KMS-11 (cell line): Measurements from ENCODE around the gene ZSWIM6.
A peak's percentile ranks its signal among the peaks of the same experiment; 100 is the strongest.

Experiments
- H2AFZ ChIP-seq: fragments of 200-600 bp; sonication (generic); 2 replicates; pipeline ENCODE4 v1.6.1; 2016; ENCODE audit warnings: antibody characterized with exemption, mixed run types, low read depth
- H3K27ac ChIP-seq: fragments of 200-600 bp; sonication (generic); 2 replicates; pipeline ENCODE4 v1.6.1; 2016; ENCODE audit warnings: mild to moderate bottlenecking, mixed run types
- H3K27me3 ChIP-seq: fragments of 200-600 bp; sonication (generic); 2 replicates; pipeline ENCODE4 v1.6.1; 2017; ENCODE audit warnings: mild to moderate bottlenecking, low read depth, mixed run types, moderate library complexity; ENCODE audit not compliant: insufficient read depth
- H3K36me3 ChIP-seq: fragments of 200-600 bp; sonication (generic); 2 replicates; pipeline ENCODE4 v1.6.1; 2017; ENCODE audit warnings: mild to moderate bottlenecking, mixed run types; ENCODE audit not compliant: insufficient read depth
- H3K4me1 ChIP-seq: fragments of 200-600 bp; sonication (generic); 2 replicates; pipeline ENCODE4 v1.6.1; 2016; ENCODE audit warnings: mild to moderate bottlenecking, low read depth, mixed run types; ENCODE audit not compliant: poor library complexity, severe bottlenecking
- H3K4me2 ChIP-seq: fragments of 200-600 bp; sonication (generic); 2 replicates; pipeline ENCODE4 v1.7.0; 2016; ENCODE audit warnings: mild to moderate bottlenecking, mixed run types
- H3K4me3 ChIP-seq: fragments of 200-600 bp; sonication (generic); IDR thresholded peaks from 2 replicates; pipeline ENCODE4 v1.6.1; 2017; ENCODE audit warnings: low read depth, low read length, mixed read lengths; ENCODE audit not compliant: insufficient read depth
- H3K79me2 ChIP-seq: fragments of 200-600 bp; sonication (generic); 2 replicates; pipeline ENCODE4 v1.6.1; 2016; ENCODE audit warnings: low read depth, mixed run types; ENCODE audit not compliant: insufficient read depth
- H3K9ac ChIP-seq: fragments of 200-600 bp; sonication (generic); 2 replicates; pipeline ENCODE4 v1.6.1; 2016; ENCODE audit warnings: mild to moderate bottlenecking, mixed run types
- H4K20me1 ChIP-seq: fragments of 200-600 bp; sonication (generic); 2 replicates; pipeline ENCODE4 v1.6.1; 2016; ENCODE audit warnings: mild to moderate bottlenecking, mixed run types; ENCODE audit not compliant: insufficient read depth
- CTCF ChIP-seq: fragments of 200-600 bp; sonication (generic); conservative IDR thresholded peaks from 2 replicates; pipeline ENCODE4 v1.6.1; 2017; ENCODE audit warnings: low read depth, mild to moderate bottlenecking, antibody characterized with exemption, low read length, moderate library complexity, mixed read lengths

ZSWIM6 gene

DNA sequence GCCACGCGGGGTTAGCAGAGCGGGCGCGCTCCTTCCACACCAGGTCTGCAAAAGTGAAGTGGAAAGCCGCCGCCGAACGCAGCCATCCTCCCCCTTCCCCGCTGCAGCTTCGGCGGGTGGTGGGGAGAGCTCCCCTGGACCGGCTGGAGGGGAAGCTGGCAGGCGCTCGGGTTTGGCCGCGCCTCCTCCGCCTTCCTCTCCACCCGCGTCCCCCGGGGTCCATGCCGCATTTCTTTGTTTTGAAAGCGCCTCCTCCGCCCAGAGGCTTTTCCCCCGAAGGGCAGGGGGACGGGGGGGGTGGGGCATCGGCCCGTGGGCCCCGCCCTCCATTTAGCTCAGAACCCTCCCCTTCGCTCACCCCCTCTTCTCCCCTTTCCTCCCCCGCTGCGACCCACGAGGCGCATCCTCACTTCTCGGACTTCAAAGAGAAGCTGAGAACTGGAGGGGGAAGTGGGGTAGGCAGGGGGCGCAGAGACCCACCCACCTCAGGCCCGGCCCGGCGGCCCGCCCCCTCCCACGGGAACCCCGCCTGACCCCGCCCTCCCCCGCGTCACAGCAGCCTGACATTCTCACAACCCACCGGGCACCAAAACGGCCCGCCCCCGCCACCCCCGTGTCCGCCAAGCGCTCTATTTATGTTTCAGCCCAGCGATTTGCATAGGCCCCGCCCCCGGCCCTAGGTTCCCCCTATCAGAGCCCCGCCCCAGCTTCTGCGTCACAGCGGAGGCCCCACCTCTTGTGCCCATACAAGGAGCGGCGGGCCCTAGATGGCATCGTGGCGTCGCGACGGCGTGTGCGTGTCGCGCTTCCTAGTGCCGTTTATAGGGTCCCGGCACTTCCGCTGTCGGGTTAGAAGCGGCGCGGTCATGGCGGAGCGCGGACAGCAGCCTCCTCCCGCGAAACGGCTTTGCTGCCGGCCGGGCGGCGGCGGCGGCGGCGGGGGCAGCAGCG lies at the start of gene ZSWIM6:
ZSWIM6 (plus strand) TSS at position 852 of the 951 bp plus-strand sequence; CDS start at position 867, 15 bp downstream.
- H3K4me1 ChIP-seq = peaks cover 42% of the 10 kb centered on the region
- H3K9ac ChIP-seq = peak within 1 kb of the TSS; percentile 71; the same call in 1 of the 2 replicates
- H2AFZ ChIP-seq = peak within 1 kb of the TSS; percentile 85
- H3K79me2 ChIP-seq = peaks cover 34% of the 10 kb centered on the region
- no peaks in the 10 kb centered on the region for H3K36me3 ChIP-seq
- peaks cover 17% of the 10 kb centered on the region for H4K20me1 ChIP-seq
- peak within 1 kb of the TSS; percentile 97 for H3K4me2 ChIP-seq
- H3K4me3 ChIP-seq = no peak within 1 kb of the TSS
- TF ChIP-seq CTCF = no peak
- H3K27me3 ChIP-seq = peaks cover 7% of the 10 kb centered on the region; the same call in 1 of the 2 replicates
- peak within 1 kb of the TSS; percentile 57 for H3K27ac ChIP-seq

DNA sequence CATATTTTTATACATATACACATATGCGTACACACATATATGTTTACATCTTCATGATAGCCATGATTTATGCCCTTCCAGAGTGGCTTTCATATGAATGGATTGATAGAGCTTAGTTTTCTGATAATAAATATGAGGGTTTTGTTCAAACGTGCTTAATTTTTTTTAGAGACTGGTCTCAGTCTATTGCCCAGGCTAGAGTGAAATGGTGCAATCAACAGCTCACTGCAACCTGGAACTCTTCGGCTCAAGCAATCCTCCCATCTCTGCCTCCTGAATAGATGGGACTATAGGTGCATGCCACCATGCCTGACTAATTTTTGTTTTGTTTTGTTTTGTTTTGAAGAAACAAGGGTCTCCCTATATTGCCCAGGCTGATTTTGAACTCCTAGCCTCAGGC lies 48.6 kb upstream of the ZSWIM6 start:
- no peaks in the 10 kb centered on the region for H3K36me3 ChIP-seq
- no peak overlapping the region for H3K4me3 ChIP-seq
- no peaks in the 10 kb centered on the region for H3K79me2 ChIP-seq
- TF ChIP-seq CTCF = no peak
- no peaks in the 10 kb centered on the region for H4K20me1 ChIP-seq
- H3K9ac ChIP-seq = no peak overlapping the region
- no peak overlapping the region for H3K27ac ChIP-seq
- no peak overlapping the region for H3K4me2 ChIP-seq
- H2AFZ ChIP-seq = no peak overlapping the region
- H3K27me3 ChIP-seq = no peaks in the 10 kb centered on the region
- peaks cover 19% of the 10 kb centered on the region for H3K4me1 ChIP-seq

DNA sequence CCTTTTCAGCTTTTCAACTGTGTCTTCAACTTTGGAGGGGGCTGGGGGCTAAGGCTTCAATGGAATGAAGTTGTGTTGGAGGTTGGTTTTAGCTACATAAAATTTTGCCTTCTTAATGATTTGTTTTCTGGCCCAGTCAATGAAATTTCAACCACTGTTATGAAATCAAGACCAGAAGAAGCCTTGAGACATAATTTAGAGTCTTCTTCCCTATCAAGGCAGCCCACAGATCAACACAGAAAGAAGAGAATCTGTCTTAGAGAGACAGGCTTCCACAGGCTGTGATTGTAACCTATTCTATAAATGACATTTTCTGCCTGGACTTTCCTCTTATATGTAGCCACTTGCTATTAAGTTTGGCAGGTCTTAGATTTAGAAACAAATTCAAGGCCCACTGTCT lies 46.5 kb upstream of the ZSWIM6 start:
- H4K20me1 ChIP-seq = no peaks in the 10 kb centered on the region
- H3K79me2 ChIP-seq = no peaks in the 10 kb centered on the region
- peaks cover 13% of the 10 kb centered on the region for H3K4me1 ChIP-seq
- H3K27me3 ChIP-seq = no peaks in the 10 kb centered on the region
- no peak overlapping the region for H3K4me3 ChIP-seq
- no peaks in the 10 kb centered on the region for H3K36me3 ChIP-seq
- no peak overlapping the region for H3K27ac ChIP-seq
- TF ChIP-seq CTCF = no peak
- H2AFZ ChIP-seq = no peak overlapping the region
- no peak overlapping the region for H3K9ac ChIP-seq
- no peak overlapping the region for H3K4me2 ChIP-seq

DNA sequence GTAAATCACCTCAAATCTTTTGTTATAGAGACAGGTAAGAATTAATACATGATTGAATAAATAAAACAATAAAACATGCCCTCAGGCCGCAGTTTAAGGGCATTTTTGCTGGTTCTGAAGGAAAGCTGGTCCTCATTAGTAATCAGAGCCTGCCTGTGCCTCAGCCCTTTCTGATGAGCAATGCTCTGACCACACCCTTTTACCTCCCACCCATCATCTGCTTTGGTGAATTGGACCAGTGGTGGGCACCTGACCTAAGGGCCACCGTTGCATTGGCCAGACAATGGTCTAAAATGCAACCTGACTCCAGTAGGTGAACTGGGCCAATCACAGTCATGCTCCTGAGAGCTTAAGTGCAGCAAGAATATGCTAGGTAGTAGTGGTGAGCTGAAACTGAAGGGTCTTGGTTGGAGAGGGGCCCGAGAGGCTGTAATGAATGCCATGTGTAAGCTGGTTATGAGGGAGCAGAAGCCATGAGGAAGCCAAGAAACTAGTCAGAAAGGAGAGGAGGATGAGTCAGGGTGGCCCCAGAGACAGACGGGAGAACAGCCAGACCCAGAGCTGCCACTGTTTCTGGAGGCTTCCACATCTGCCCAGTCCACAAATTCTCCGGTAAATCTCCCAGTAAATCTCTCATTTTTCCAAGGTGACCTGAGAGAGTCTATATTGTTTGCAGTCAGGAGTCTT lies 45.5 kb upstream of the ZSWIM6 start:
- peaks cover 2% of the 10 kb centered on the region for H3K4me1 ChIP-seq
- no peak overlapping the region for H3K4me3 ChIP-seq
- H2AFZ ChIP-seq = no peak overlapping the region
- H4K20me1 ChIP-seq = no peaks in the 10 kb centered on the region
- no peak overlapping the region for H3K4me2 ChIP-seq
- TF ChIP-seq CTCF = no peak
- H3K79me2 ChIP-seq = no peaks in the 10 kb centered on the region
- no peaks in the 10 kb centered on the region for H3K36me3 ChIP-seq
- H3K27ac ChIP-seq = no peak overlapping the region
- no peak overlapping the region for H3K9ac ChIP-seq
- H3K27me3 ChIP-seq = no peaks in the 10 kb centered on the region
